Skeletal muscle cell (primary cell): ENCODE measurements around the gene SLF2.

Source experiments
- DNase-seq: peaks from one replicate; pipeline ENCODE4 v3.0.0-alpha.2; 2010; ENCODE audit warnings: low read depth
- H3K4me3 ChIP-seq: 2 replicates; pipeline ENCODE4 v1.5.1; 2011; ENCODE audit warnings: low read depth, mild to moderate bottlenecking, control low read depth, low read length, moderate library complexity

The SLF2 gene

GRCh38 chr10:100894589-100895294 is 18.0 kb upstream of the SLF2 start:
- no peak for DNase-seq
- H3K4me3 ChIP-seq: no peak overlapping the region

GRCh38 chr10:100895346-100895745 is 17.4 kb upstream of the SLF2 start:
- H3K4me3 ChIP-seq: no peak overlapping the region
- no peak for DNase-seq

GRCh38 chr10:100895896-100896295 is 16.9 kb upstream of the SLF2 start:
- DNase-seq: no peak
- H3K4me3 ChIP-seq: no peak overlapping the region

GRCh38 chr10:100896876-100897461 is 15.8 kb upstream of the SLF2 start:
- no peak overlapping the region for H3K4me3 ChIP-seq
- no peak for DNase-seq

GRCh38 chr10:100897976-100898375 is 14.8 kb upstream of the SLF2 start:
- H3K4me3 ChIP-seq: no peak overlapping the region

GRCh38 chr10:100899171-100899570 is 13.6 kb upstream of the SLF2 start:
- no peak overlapping the region for H3K4me3 ChIP-seq
- no peak for DNase-seq

More at GRCh38 chr10:100897976-100898375, 14.8 kb upstream of the SLF2 start:
- DNase-seq: no peak

GRCh38 chr10:100901051-100901450 is 11.7 kb upstream of the SLF2 start:
- no peak overlapping the region for H3K4me3 ChIP-seq
- DNase-seq: no peak

- no peak overlapping the region for H3K4me3 ChIP-seq
- DNase-seq: no peak
These were observed 10.1 kb upstream of the SLF2 start for GRCh38 chr10:100902622-100903021.

GRCh38 chr10:100904917-100905316 is 7.8 kb upstream of the SLF2 start:
- no peak for DNase-seq
- H3K4me3 ChIP-seq: no peak overlapping the region

GRCh38 chr10:100907175-100907574 is 5.6 kb upstream of the SLF2 start:
- no peak overlapping the region for H3K4me3 ChIP-seq
- no peak for DNase-seq

- H3K4me3 ChIP-seq: no peak overlapping the region
- no peak for DNase-seq
These were observed 4.9 kb upstream of the SLF2 start for GRCh38 chr10:100907773-100908363.

- no peak overlapping the region for H3K4me3 ChIP-seq
- no peak for DNase-seq
These were observed 4.4 kb upstream of the SLF2 start for GRCh38 chr10:100908378-100908777.

GRCh38 chr10:100909501-100910263 is 3.1 kb upstream of the SLF2 start:
- H3K4me3 ChIP-seq: no peak overlapping the region
- DNase-seq: no peak

GRCh38 chr10:100911472-100911871 is 1.3 kb upstream of the SLF2 start:
- no peak for DNase-seq
- H3K4me3 ChIP-seq: no peak overlapping the region

- DNase-seq: no peak
- H3K4me3 ChIP-seq: peak overlapping the region; percentile 95
These were observed 654 bp upstream of the SLF2 start for GRCh38 chr10:100912013-100912604.

- H3K4me3 ChIP-seq: peak overlapping the region; percentile 95
- DNase-seq: no peak
These were observed 705 bp downstream of the SLF2 start for GRCh38 chr10:100913470-100913865.

- H3K4me3 ChIP-seq: no peak overlapping the region
- no peak for DNase-seq
These were observed 4.3 kb downstream of the SLF2 start for GRCh38 chr10:100917071-100917470.

- H3K4me3 ChIP-seq: no peak overlapping the region
- DNase-seq: no peak
These were observed 10.8 kb downstream of the SLF2 start for GRCh38 chr10:100923580-100923979.

GRCh38 chr10:100927266-100927665 is 14.5 kb downstream of the SLF2 start:
- DNase-seq: no peak

GRCh38 chr10:100928039-100928438 is 15.3 kb downstream of the SLF2 start:
- H3K4me3 ChIP-seq: no peak overlapping the region
- DNase-seq: no peak

More at GRCh38 chr10:100927266-100927665, 14.5 kb downstream of the SLF2 start:
- H3K4me3 ChIP-seq: no peak overlapping the region
